Astrocyte (in vitro differentiated cells and primary cell): Measurements from ENCODE around the gene MED4.

Source experiments
- EZH2 ChIP-seq: IDR thresholded peaks from 2 replicates; pipeline ENCODE4 v1.6.1; 2012; ENCODE audit warnings: mild to moderate bottlenecking, low read length, inconsistent platforms; ENCODE audit not compliant: insufficient read depth
- TF ChIP-seq, protein P1 (sequence below): IDR thresholded peaks from 2 replicates; pipeline ENCODE4 v1.5.1; 2011; ENCODE audit warnings: low read depth, mild to moderate bottlenecking, inconsistent platforms, low read length, moderate library complexity; ENCODE audit not compliant: insufficient read depth

GRCh38 chr13:48070942-48071341 is 24.0 kb downstream of the MED4 start:
- TF ChIP-seq EZH2: no peak
- TF ChIP-seq, protein P1, sequence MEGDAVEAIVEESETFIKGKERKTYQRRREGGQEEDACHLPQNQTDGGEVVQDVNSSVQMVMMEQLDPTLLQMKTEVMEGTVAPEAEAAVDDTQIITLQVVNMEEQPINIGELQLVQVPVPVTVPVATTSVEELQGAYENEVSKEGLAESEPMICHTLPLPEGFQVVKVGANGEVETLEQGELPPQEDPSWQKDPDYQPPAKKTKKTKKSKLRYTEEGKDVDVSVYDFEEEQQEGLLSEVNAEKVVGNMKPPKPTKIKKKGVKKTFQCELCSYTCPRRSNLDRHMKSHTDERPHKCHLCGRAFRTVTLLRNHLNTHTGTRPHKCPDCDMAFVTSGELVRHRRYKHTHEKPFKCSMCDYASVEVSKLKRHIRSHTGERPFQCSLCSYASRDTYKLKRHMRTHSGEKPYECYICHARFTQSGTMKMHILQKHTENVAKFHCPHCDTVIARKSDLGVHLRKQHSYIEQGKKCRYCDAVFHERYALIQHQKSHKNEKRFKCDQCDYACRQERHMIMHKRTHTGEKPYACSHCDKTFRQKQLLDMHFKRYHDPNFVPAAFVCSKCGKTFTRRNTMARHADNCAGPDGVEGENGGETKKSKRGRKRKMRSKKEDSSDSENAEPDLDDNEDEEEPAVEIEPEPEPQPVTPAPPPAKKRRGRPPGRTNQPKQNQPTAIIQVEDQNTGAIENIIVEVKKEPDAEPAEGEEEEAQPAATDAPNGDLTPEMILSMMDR: no peak
